HG03103 (cell line): Measurements from ENCODE around the gene SPATA18.

ENCODE experiments used
- ATAC-seq: cut with Tn5 transposase; IDR thresholded peaks from one replicate; pipeline ENCODE4 v1.9.1; 2021; ENCODE audit warnings: low read depth; ENCODE audit not compliant: unreplicated experiment

The SPATA18 gene

GRCh38 chr4:52051213-52051614 is at the start of gene SPATA18:
Gene SPATA18, plus strand, starts transcription at chr4:52051304. Its CDS starts 401 bp downstream, at chr4:52051705.
- ATAC-seq = peak; percentile 44

DNA sequence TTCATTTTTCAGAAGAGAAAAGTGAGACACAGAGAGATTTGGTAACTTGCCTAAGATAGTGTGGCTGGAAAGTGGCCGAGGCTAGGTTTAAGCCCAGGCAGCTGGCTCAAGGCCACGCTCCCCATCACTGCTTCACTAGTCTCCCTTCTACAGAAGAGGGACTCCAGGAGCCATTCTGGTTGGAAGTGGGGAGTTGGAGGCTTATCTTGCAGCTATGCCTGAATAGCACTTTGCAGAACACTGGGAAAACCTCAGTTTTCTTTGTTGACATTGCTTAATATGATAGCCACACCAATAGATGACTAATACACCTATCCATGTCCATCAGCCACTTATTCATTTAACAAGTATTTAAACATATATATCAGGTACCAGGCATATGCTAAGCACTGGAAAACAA is 49.5 kb upstream of the SPATA18 start:
- ATAC-seq = no peak

DNA sequence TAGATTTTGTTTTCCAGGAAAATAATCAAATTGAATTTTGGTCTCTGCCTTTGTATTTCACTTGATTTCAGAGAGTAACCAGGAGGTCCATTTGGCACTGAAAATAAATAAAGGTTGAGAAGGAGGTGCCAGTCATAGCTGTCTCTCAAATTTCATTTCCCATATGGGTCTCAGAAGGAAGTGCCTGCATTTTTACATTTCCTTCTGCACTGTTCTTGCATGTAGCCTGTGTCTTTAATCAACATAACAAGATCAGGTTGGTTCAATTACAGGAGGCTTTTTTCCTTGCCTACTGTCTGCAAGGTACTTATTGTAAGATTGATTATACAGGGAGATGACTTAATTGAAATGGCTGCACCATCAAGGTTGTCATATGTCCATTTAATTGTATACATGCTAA is 46.7 kb upstream of the SPATA18 start:
- ATAC-seq = no peak

DNA sequence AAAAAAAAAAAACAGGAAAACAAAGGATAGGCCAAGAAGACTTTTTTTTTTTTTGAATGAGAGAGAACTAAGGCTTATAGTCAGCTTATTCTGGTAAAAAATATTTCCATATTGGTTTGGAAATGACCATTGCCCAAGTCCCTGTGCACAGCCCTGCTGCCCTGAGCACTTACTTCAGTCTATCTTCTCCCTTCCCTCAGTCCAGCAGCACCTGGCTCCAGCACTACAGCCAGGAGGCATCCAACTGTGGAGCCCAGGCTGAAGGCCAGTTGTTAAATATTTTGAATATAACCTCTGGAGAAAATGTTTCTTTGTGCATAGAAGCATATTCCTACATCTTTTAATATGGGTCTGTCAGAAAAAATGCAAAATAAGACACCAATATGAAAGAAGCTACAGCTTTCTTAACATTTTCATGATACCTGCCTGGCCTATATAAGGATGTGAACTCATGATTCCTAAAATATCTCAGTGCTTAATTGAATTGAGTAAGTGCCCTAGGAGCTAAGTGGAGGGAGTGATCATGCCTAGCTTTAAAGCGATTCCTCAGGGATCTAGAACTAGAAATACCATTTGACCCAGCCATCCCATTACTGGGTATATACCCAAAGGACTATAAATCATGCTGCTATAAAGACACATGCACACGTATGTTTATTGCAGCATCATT is 45.4 kb upstream of the SPATA18 start:
- ATAC-seq = no peak

GRCh38 chr4:52006887-52007286 is 44.2 kb upstream of the SPATA18 start:
- ATAC-seq = no peak

- no peak for ATAC-seq
Measured at GRCh38 chr4:52010986-52011385, 40.1 kb upstream of the SPATA18 start.

- ATAC-seq = no peak
Measured at GRCh38 chr4:52012651-52013050, 38.5 kb upstream of the SPATA18 start.

GRCh38 chr4:52014903-52015302 is 36.2 kb upstream of the SPATA18 start:
- no peak for ATAC-seq

GRCh38 chr4:52015366-52015765 is 35.7 kb upstream of the SPATA18 start:
- no peak for ATAC-seq

- no peak for ATAC-seq
Measured at GRCh38 chr4:52016981-52017380, 34.1 kb upstream of the SPATA18 start.

- ATAC-seq = no peak
Measured at GRCh38 chr4:52017814-52018213, 33.3 kb upstream of the SPATA18 start.

DNA sequence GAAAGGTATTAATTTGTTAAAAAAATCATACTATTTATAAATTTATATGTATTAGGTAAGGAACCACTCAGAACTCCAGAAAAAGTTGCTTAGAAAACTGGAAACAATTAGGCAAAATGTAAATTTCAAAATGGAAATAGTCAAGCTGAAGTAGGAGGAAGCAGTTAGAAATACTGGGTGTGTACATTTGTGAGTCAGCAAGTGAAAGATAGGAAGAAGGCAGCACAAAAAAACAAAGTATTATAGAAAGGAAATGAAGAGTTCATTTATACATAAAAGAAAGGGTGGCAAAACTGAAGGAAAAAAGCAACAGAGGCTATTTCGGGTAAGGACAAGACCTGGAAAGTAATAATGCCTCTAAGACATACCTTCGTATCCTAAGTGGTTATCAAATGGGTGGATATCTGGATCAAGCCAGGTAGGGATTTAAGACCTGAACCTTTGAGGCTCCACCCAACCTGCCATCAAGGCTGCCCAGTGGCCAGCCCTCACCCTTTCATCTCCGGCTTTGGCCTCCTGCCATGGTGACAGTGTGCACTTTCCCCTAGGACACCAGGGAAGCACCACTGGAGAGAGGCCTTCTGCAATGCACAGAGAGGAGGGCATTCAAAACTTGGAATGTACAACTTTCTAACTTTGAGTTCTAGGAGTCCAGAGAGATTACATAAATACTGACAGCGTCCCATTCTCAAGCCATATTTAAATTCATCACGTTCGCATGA is 31.0 kb upstream of the SPATA18 start, which contains the start of gene LRRC66:
TSS of gene LRRC66 (minus strand) at position 428 of the 722 bp plus-strand sequence. CDS start 2,750 bp downstream, outside the sequence.
- ATAC-seq = no peak

- no peak for ATAC-seq
Measured at GRCh38 chr4:52028970-52029369, 22.1 kb upstream of the SPATA18 start.

DNA sequence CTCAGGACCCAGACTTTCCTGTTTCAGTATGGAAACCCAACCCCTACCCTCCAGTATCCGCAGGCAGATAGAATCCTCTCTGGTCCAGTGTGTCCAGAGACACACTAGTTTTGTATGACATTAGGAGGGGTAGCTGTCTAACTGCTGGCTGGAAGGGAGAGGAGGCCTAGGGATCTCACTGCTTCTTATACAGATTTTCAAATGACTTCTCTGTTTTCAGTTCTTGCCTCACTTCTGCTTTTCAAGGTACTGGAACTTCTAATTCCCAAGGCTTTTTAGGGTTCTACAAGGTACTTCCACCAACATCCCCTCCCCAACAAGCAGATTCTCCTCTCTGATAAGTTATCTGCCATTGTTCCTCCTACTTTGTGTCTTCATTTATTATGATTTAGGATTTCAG is 19.1 kb upstream of the SPATA18 start:
- no peak for ATAC-seq

- ATAC-seq = no peak
Measured at GRCh38 chr4:52035190-52035589, 15.9 kb upstream of the SPATA18 start.

- ATAC-seq = no peak
Measured at GRCh38 chr4:52036886-52037530, 14.1 kb upstream of the SPATA18 start.

GRCh38 chr4:52037689-52038102 is 13.4 kb upstream of the SPATA18 start:
- peak; percentile 42 for ATAC-seq

DNA sequence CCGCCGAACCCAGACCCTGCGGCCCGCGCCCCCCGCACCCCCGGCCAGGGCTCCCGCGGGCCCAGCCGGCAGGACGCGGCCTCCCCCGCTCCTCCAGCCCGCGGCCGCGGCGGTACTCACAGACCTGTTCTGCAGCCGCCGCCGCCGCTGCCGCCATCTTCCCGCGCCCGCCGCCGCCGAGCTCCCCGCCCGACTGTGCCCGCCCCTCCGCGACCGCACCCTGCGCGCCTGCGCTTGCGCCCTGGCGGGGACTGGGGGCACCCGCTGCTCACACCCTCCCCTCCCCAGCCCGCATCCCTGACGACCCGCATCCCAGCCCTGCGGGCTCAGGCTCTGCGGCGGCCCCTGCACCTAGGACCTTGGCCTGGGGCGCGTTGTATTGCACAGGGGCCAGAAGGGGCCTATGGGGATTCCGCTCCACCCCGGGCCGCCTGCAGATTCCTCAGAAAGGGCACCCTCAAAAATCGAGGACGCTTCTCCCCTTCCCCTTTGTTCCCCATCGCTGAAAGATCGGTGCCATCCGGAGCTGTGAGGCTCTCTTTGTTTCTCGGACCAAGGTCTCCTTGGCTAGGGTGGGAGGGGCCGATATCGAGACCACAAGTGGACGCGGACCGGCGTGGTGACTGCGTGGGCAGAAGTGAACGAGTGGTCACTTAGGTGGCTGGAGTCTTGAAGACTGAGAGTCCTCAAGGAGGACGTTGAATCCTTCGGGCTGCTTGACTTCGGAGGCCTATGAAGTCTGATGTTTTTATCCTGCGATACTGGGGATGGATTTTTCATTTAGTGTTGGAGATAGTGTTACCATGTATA is 12.8 kb upstream of the SPATA18 start, which contains the start of gene SGCB:
TSS of gene SGCB (minus strand) at position 197 of the 810 bp plus-strand sequence. CDS start at position 157, 40 bp downstream.
- ATAC-seq = peak; percentile 90

DNA sequence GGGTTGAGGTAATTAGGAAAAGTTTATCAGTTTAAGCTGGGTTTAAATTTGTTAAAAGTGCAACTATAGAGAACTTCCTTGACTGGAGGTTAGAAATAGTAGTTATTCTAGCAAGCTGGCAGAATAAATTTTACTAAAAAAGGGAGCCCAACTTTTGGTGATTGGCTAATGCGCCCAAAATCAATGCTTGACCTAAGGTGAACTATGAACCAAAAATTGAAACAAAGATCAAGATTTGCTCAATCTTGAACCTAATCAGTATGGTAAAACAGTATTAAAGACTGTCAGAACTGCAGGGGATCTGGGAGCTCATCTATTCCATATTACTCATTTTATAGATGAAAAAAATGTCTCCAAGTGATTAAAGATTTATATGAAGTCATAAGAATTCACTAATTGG is 6.1 kb upstream of the SPATA18 start:
- ATAC-seq = no peak

GRCh38 chr4:52049266-52049665 is 1.8 kb upstream of the SPATA18 start:
- no peak for ATAC-seq
